ENCODE results near the gene TMEM200B. TPM values are rescaled to one million over a fixed set of nuclear protein-coding genes. Genes with fewer than 3 reads are reported as not detected.

The TMEM200B gene
- total and polyA plus RNA-seq, 2 of the 4 experiments (the other 2 are of a cell fraction), result 4.8 to 6.2 TPM

- Histone ChIP-seq H2BK15ac (ENCODE audit: low read depth, low read length) (no peak overlapping the region), H2AFZ (replicated peaks; ENCODE audit: low read length, poor library complexity) (no peak overlapping the region), H3K4me1 (ENCODE audit: control insufficient read depth, insufficient read depth, low read length) (no peaks in the 10 kb centered on the region), H3K79me1 (ENCODE audit: low read depth in 1 of 2, low read length in 2 of 2) (no peaks in the 10 kb centered on the region), H3K56ac (ENCODE audit: extremely low read depth, insufficient read depth, low read length) (no peak overlapping the region), H3K14ac (replicated peaks; ENCODE audit: low read depth, low read length) (no peak overlapping the region), H4K8ac (ENCODE audit: low read depth in 2 of 2, low read length in 2 of 2) (no peak overlapping the region), H3K4me2 (ENCODE audit: low read depth, low read length) (no peak overlapping the region), H3K9me1 (ENCODE audit: insufficient read depth, low read length) (no peaks in the 10 kb centered on the region), H3K27me3 (ENCODE audit: control insufficient read depth, insufficient read depth, low read length) (no peaks in the 10 kb centered on the region), H3K18ac (ENCODE audit: low read depth, low read length) (no peak overlapping the region), H3K27ac (ENCODE audit: insufficient read depth, low read length) (no peak overlapping the region), H2AK5ac (ENCODE audit: low read depth, low read length) (no peak overlapping the region), H4K91ac (ENCODE audit: insufficient read depth, low read depth, low read length) (no peak overlapping the region), H2BK5ac (ENCODE audit: low read depth, low read length, poor library complexity, severe bottlenecking) (no peak overlapping the region), H2AK9ac (replicated peaks; ENCODE audit: low read depth, low read length, poor library complexity) (no peak overlapping the region), H4K5ac (ENCODE audit: low read depth, low read length) (no peak overlapping the region), H3K4ac (ENCODE audit: low read depth, low read length) (no peak overlapping the region), H3K9me3 (ENCODE audit: control insufficient read depth, insufficient read depth, low read length) (no peaks in the 10 kb centered on the region), H3K9ac (ENCODE audit: low read depth, low read length) (no peak overlapping the region), H3K23ac (ENCODE audit: low read depth, low read length) (no peak overlapping the region), H4K20me1 (ENCODE audit: insufficient read depth, low read length) (no peaks in the 10 kb centered on the region), H2BK20ac (ENCODE audit: low read depth, low read length) (no peak overlapping the region), H3K4me3 (ENCODE audit: insufficient read depth, low read depth, low read length) (no peak overlapping the region), H3K36me3 (ENCODE audit: control insufficient read depth, insufficient read depth, low read length) (no peaks in the 10 kb centered on the region), H2BK120ac (ENCODE audit: low read depth, low read length) (no peak overlapping the region)
- in situ Hi-C loops (cut with MboI; ENCODE audit: low sequenced_read_pairs), result no loop called here
- dilution Hi-C loops (cut with HindIII; ENCODE audit: low sequenced_read_pairs, unreplicated experiment), result no loop called here
- intact Hi-C loops (cut with micrococcal nuclease), result no loop called here
- no peak for DNase-seq
- POLR2A ChIA-PET (ENCODE audit: unreplicated experiment), result no interaction called here
- no TSS peak for BruUV-seq (replicated peaks)
- TF ChIP-seq CHD1 (IDR thresholded peaks at IDR 0.05; ENCODE audit: low read depth, low read length) (no peak), MAFK (IDR thresholded peaks at IDR 0.05; ENCODE audit: low read depth, low read length) (no peak), MXI1 (IDR thresholded peaks at IDR 0.05; ENCODE audit: borderline replicate concordance, low read depth, low read length) (no peak), FOS (IDR thresholded peaks at IDR 0.05; ENCODE audit: low read depth, low read length) (no peak), RFX5 (IDR thresholded peaks at IDR 0.05; ENCODE audit: low read depth, low read length) (no peak)
- CTCF ChIA-PET, result no interaction called here
- no peak for ATAC-seq (ENCODE audit: low read depth)
- no CpG with 5 or more reads among the region's 2 CpGs for WGBS, 2 experiments (ENCODE audit: extremely low coverage in 2 of 2, insufficient read length in 1 of 2)
Measured at GRCh38 chr1:29077155-29077554, 46.5 kb downstream of the TMEM200B start.

Small RNA genes within 50 kb of the gene (microRNA-seq; reads per million reads assigned to microRNA genes)
- gene RF02271 (ENCODE audit: insufficient read depth, insufficient read length), result not detected

Small RNA genes within 50 kb of the gene (small RNA-seq; reads per million reads assigned to genes)
- 0 reads per million in 5 experiments for gene RF02271

Other genes with a start within 250 kb of the TMEM200B start
- gene EPB41, start 209.3 kb downstream of the TMEM200B start, total RNA-seq (2012; rRNA removed), result 8.1 and 10.0 TPM in 2 replicates
- 3.1 and 4.6 TPM in 2 replicates for gene EPB41, start 209.3 kb downstream of the TMEM200B start, polyA plus RNA-seq (2012; rRNA removed)
- 20.8 and 38.6 TPM in 2 replicates for gene SRSF4, start 58.0 kb upstream of the TMEM200B start, total RNA-seq (2012; rRNA removed)
- 37.8 and 48.5 TPM in 2 replicates for gene SRSF4, start 58.0 kb upstream of the TMEM200B start, polyA plus RNA-seq (2012; rRNA removed)
- gene MECR, start 107.0 kb upstream of the TMEM200B start, total RNA-seq (2012; rRNA removed), result 19.2 and 20.3 TPM in 2 replicates
- gene MECR, start 107.0 kb upstream of the TMEM200B start, polyA plus RNA-seq (2012; rRNA removed), result 24.8 and 38.1 TPM in 2 replicates
- 5.0 and 7.0 TPM in 2 replicates for gene PTPRU, start 112.6 kb upstream of the TMEM200B start, total RNA-seq (2012; rRNA removed)
- gene PTPRU, start 112.6 kb upstream of the TMEM200B start, polyA plus RNA-seq (2012; rRNA removed), result 10.7 and 10.8 TPM in 2 replicates

Data from IMR-90 (cell line).